SK-N-SH treated with all-trans-retinoic acid at 6 μM for 48 hours (cell line): Measurements from ENCODE around the gene PRKCZ.

Experiments
- ATAC-seq: fragments of 200-7000 bp; cut with Tn5 transposase; 3 replicates; pipeline ENCODE4 v1.9.1; 2020; ENCODE audit warnings: mild to moderate bottlenecking, moderate library complexity
- ARNTL ChIP-seq: fragments of 450-650 bp; formaldehyde crosslinking; IDR thresholded peaks from 2 replicates; pipeline ENCODE4 v1.5.0; 2020; ENCODE audit warnings: low read depth, mild to moderate bottlenecking, moderate library complexity, borderline replicate concordance
- BACH2 ChIP-seq: fragments of 250-450 bp; sonication (Bioruptor Pico); IDR thresholded peaks from 2 replicates; pipeline ENCODE4 v1.9.0; 2021; ENCODE audit warnings: mild to moderate bottlenecking, borderline replicate concordance
- CSDC2 ChIP-seq: fragments of 250-450 bp; sonication (Bioruptor Pico); IDR thresholded peaks from 2 replicates; pipeline ENCODE4 v1.5.0; 2020; ENCODE audit warnings: mild to moderate bottlenecking, moderate library complexity
- CSRNP3 ChIP-seq: fragments of 250-450 bp; sonication (Bioruptor Pico); IDR thresholded peaks from 2 replicates; pipeline ENCODE4 v1.5.1; 2021; ENCODE audit warnings: mild to moderate bottlenecking, moderate library complexity
- ESRRG ChIP-seq: fragments of 250-450 bp; sonication (Bioruptor Pico); IDR thresholded peaks from 2 replicates; pipeline ENCODE4 v1.6.1; 2021; ENCODE audit warnings: mild to moderate bottlenecking
- GLIS3 ChIP-seq: fragments of 250-450 bp; sonication (Bioruptor Pico); IDR thresholded peaks from 2 replicates; pipeline ENCODE4 v1.5.0; 2020; ENCODE audit warnings: mild to moderate bottlenecking, moderate library complexity
- ISL1 ChIP-seq: fragments of 250-450 bp; sonication (Bioruptor Pico); IDR thresholded peaks from 2 replicates; pipeline ENCODE4 v2.1.2; 2022; ENCODE audit warnings: mild to moderate bottlenecking, moderate library complexity
- OSR1 ChIP-seq: fragments of 250-450 bp; sonication (Bioruptor Pico); IDR thresholded peaks from 2 replicates; pipeline ENCODE4 v1.8.0; 2022; ENCODE audit warnings: moderate library complexity, mild to moderate bottlenecking, inconsistent platforms
- POU6F1 ChIP-seq: fragments of 250-450 bp; sonication (Bioruptor Pico); IDR thresholded peaks from 2 replicates; pipeline ENCODE4 v1.8.0; 2021; ENCODE audit warnings: low read depth, mild to moderate bottlenecking, moderate library complexity, borderline replicate concordance
- PPARA ChIP-seq: fragments of 250-450 bp; sonication (Bioruptor Pico); IDR thresholded peaks from 2 replicates; pipeline ENCODE4 v1.5.0; 2020; ENCODE audit warnings: mild to moderate bottlenecking, borderline replicate concordance
- SNAI2 ChIP-seq: fragments of 250-450 bp; sonication (Bioruptor Pico); IDR thresholded peaks from 2 replicates; pipeline ENCODE4 v1.5.0; 2020; ENCODE audit warnings: mild to moderate bottlenecking, moderate library complexity
- TCF4 ChIP-seq: fragments of 250-450 bp; sonication (Bioruptor Pico); IDR thresholded peaks from 2 replicates; pipeline ENCODE4 v1.8.0; 2021; ENCODE audit warnings: mild to moderate bottlenecking, moderate library complexity, borderline replicate concordance
- TOX ChIP-seq: fragments of 250-450 bp; sonication (Bioruptor Pico); IDR thresholded peaks from 2 replicates; pipeline ENCODE4 v1.8.0; 2021; ENCODE audit warnings: mild to moderate bottlenecking, moderate library complexity, borderline replicate concordance
- ZC3H10 ChIP-seq: fragments of 250-450 bp; sonication (Bioruptor Pico); IDR thresholded peaks from 2 replicates; pipeline ENCODE4 v1.5.1; 2021; ENCODE audit warnings: mild to moderate bottlenecking, moderate library complexity
- ZFP3 ChIP-seq: fragments of 250-450 bp; sonication (Bioruptor Pico); IDR thresholded peaks from 2 replicates; pipeline ENCODE4 v1.5.0; 2020; ENCODE audit warnings: mild to moderate bottlenecking, moderate library complexity
- ZFP30 ChIP-seq: fragments of 450-650 bp; formaldehyde crosslinking; IDR thresholded peaks from 2 replicates; pipeline ENCODE4 v1.5.0; 2022; ENCODE audit warnings: mild to moderate bottlenecking, moderate library complexity
- ZNF565 ChIP-seq: fragments of 450-650 bp; formaldehyde crosslinking; conservative IDR thresholded peaks from 2 replicates; pipeline ENCODE4 v1.5.0; 2020; ENCODE audit warnings: low read depth, mild to moderate bottlenecking, moderate library complexity
- ZNF70 ChIP-seq: fragments of 450-650 bp; formaldehyde crosslinking; IDR thresholded peaks from 2 replicates; pipeline ENCODE4 v1.5.0; 2020; ENCODE audit warnings: mild to moderate bottlenecking, moderate library complexity
- ZNF8 ChIP-seq: fragments of 450-650 bp; formaldehyde crosslinking; IDR thresholded peaks from 2 replicates; pipeline ENCODE4 v1.5.0; 2020; ENCODE audit warnings: mild to moderate bottlenecking, moderate library complexity
- TF ChIP-seq, protein P1 (sequence below): fragments of 250-450 bp; sonication (Bioruptor Pico); IDR thresholded peaks from 2 replicates; pipeline ENCODE4 v1.8.0; 2020; ENCODE audit warnings: mild to moderate bottlenecking, moderate library complexity, borderline replicate concordance
- TF ChIP-seq, protein P2 (sequence below): fragments of 250-450 bp; sonication (Bioruptor Pico); IDR thresholded peaks from 2 replicates; pipeline ENCODE4 v1.5.0; 2020; ENCODE audit warnings: mild to moderate bottlenecking, moderate library complexity

PRKCZ gene

DNA sequence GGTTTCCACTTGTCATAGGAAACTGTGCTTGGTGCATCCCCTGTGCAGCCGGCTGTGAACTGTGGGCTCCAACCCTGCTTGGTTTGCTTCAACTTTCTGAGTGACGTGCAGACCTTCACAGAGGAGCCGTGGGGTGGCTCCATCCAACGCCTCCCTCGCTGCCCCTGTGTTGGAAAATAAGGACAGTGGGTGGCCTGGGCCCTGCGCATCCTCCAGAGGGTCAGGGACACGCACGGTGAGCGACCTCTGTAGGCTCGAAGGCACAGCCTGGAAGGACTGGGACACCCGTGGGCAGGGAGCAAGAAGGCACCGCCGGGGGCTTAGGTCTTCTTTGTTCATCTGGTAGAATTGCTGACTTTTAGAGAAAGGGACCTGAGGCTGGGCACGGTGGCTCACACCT, 150.9 kb downstream of the PRKCZ start:
- ATAC-seq: no peak
- TF ChIP-seq ZC3H10: no peak
- TF ChIP-seq ISL1 (CRISPR knock-in tag): no peak
- no peak for TF ChIP-seq PPARA
- TF ChIP-seq, protein P1, sequence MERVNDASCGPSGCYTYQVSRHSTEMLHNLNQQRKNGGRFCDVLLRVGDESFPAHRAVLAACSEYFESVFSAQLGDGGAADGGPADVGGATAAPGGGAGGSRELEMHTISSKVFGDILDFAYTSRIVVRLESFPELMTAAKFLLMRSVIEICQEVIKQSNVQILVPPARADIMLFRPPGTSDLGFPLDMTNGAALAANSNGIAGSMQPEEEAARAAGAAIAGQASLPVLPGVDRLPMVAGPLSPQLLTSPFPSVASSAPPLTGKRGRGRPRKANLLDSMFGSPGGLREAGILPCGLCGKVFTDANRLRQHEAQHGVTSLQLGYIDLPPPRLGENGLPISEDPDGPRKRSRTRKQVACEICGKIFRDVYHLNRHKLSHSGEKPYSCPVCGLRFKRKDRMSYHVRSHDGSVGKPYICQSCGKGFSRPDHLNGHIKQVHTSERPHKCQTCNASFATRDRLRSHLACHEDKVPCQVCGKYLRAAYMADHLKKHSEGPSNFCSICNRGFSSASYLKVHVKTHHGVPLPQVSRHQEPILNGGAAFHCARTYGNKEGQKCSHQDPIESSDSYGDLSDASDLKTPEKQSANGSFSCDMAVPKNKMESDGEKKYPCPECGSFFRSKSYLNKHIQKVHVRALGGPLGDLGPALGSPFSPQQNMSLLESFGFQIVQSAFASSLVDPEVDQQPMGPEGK (CRISPR knock-in tag): no peak
- TF ChIP-seq ARNTL (CRISPR knock-in tag): no peak

DNA sequence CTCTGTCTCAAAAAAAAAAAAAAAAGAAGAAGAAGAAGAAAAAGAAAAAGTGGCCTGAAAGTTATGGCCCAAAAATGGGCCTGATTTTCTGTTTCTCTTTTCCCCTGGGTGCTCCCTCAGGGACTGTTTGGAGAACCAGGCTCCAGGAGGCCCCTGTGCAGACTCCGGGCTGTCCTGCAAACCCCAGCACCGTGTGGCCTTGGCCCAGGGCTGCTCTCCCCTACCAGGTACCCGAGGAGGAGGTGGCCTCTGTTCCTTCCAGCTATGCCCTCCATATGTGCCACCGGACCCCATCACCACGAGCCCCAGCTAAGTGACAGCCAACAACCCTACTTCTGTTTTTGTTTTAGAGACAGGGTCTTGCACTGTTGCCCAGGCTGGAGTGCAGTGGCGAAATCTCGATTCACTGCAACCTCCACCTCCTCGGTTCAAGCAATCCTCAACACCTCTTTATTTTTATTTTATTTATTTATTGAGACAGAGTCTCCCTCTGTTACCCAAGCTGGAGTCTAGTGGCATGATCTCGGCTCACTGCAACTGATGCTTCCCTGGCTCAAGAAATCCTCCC, 151.9 kb downstream of the PRKCZ start:
- TF ChIP-seq GLIS3 (CRISPR knock-in tag) (no peak), ZC3H10 (no peak), ZNF70 (CRISPR knock-in tag) (no peak), CSRNP3 (no peak), ZNF8 (CRISPR knock-in tag) (no peak), ISL1 (CRISPR knock-in tag) (no peak), ESRRG (CRISPR knock-in tag) (no peak), ZFP3 (CRISPR knock-in tag) (no peak), BACH2 (CRISPR knock-in tag) (no peak), CSDC2 (CRISPR knock-in tag) (no peak)
- TF ChIP-seq, protein P2, sequence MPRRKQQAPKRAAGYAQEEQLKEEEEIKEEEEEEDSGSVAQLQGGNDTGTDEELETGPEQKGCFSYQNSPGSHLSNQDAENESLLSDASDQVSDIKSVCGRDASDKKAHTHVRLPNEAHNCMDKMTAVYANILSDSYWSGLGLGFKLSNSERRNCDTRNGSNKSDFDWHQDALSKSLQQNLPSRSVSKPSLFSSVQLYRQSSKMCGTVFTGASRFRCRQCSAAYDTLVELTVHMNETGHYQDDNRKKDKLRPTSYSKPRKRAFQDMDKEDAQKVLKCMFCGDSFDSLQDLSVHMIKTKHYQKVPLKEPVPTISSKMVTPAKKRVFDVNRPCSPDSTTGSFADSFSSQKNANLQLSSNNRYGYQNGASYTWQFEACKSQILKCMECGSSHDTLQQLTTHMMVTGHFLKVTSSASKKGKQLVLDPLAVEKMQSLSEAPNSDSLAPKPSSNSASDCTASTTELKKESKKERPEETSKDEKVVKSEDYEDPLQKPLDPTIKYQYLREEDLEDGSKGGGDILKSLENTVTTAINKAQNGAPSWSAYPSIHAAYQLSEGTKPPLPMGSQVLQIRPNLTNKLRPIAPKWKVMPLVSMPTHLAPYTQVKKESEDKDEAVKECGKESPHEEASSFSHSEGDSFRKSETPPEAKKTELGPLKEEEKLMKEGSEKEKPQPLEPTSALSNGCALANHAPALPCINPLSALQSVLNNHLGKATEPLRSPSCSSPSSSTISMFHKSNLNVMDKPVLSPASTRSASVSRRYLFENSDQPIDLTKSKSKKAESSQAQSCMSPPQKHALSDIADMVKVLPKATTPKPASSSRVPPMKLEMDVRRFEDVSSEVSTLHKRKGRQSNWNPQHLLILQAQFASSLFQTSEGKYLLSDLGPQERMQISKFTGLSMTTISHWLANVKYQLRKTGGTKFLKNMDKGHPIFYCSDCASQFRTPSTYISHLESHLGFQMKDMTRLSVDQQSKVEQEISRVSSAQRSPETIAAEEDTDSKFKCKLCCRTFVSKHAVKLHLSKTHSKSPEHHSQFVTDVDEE (CRISPR knock-in tag): no peak
- TF ChIP-seq, all 23 proteins: peak for 0
- no peak for ATAC-seq

- ATAC-seq: no peak
- TF ChIP-seq PPARA (no peak), ZC3H10 (no peak), ZNF70 (CRISPR knock-in tag) (no peak), GLIS3 (CRISPR knock-in tag) (no peak), ZNF8 (CRISPR knock-in tag) (no peak), ZFP3 (CRISPR knock-in tag) (no peak), ISL1 (CRISPR knock-in tag) (no peak), OSR1 (no peak), TCF4 (CRISPR knock-in tag) (no peak), TOX (no peak), ESRRG (CRISPR knock-in tag) (no peak), SNAI2 (CRISPR knock-in tag) (no peak), POU6F1 (CRISPR knock-in tag) (no peak), ZFP30 (CRISPR knock-in tag) (no peak), CSRNP3 (no peak), ZNF565 (CRISPR knock-in tag) (no peak)
- TF ChIP-seq, protein P2 (CRISPR knock-in tag): no peak
- TF ChIP-seq, protein P1 (CRISPR knock-in tag): no peak
These were observed 152.8 kb downstream of the PRKCZ start for GRCh38 chr1:2202843-2203601.
